Left lobe of liver (tissue), 2 donors: ENCODE measurements around the gene TIAL1. TPM values are rescaled to one million over a fixed set of nuclear protein-coding genes. Genes with fewer than 3 reads are reported as not detected.
"Not testable (repeated sequence)": the region's sequence is repeated elsewhere in the genome, so short reads cannot be mapped to it uniquely, and the experiment has no call there.

Experiments used
- ATAC-seq: fragments of 200-7000 bp; cut with Tn5 transposase; one replicate; pipeline ENCODE4 v1.9.1; 2020; ENCODE audit warnings: mild to moderate bottlenecking, moderate library complexity
- DNase-seq: peaks from one replicate; pipeline ENCODE4 v3.0.0-alpha.2; 2020; ENCODE audit warnings: low spot score
- total RNA-seq: library from RNA; stranded (reverse); gene quantifications from one replicate; pipeline ENCODE4 v1.2.1, GENCODE V29; 2021
- donor health status: DM: no; HTN: no; CAD: no; lungs with moderate emphysema.
- donor health status: DM: no; HTN: yes; CAD: no.

The TIAL1 gene
- total RNA-seq, 1 donor from 2014 or later = 39.3 TPM

DNA sequence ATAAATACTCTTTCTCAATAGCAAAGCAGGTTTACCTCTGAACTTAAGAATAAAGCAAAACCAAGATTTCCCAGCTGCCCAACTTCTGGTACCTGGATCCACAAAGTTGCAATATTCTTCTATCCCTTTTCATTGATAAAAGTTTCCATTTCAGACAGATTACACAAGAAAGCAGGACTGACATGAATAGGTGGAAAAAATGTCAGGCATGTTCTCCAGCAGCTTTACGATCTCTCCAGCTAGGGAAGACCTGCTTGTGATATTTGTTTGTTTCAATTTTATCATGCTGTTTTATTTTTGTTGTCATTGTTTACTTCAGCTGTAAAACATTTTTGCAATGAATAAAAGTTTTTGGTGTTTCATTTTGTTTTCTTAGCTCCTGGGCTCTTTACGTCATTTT lies 63.3 kb downstream of the TIAL1 start:
- ATAC-seq = no peak
- DNase-seq = no peak

DNA sequence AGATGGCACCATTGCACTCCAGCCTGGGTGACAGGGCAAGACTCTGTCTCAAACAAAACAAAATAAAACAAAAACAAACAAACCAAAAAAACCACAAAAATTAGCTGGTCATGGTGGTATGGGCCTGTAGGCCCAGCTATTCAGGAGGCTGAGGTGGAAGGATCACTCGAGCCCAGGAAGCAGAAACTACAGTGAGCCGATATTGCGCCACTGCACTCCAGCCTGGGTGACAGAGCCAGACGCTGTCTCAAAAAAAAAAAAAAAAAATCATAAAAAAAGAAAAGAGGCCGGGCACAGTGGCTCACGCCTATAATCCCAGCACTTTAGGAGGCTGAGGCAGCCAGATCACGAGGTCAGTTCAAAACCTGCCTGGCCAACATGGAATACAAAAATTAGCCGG lies 64.0 kb downstream of the TIAL1 start:
- not testable (repeated sequence) for DNase-seq, ATAC-seq

- ATAC-seq, DNase-seq: not testable (repeated sequence)
Measured at GRCh38 chr10:119532251-119532650, 64.5 kb downstream of the TIAL1 start.

- DNase-seq (no peak), ATAC-seq (no peak)
Measured at GRCh38 chr10:119531067-119531466, 65.7 kb downstream of the TIAL1 start.

GRCh38 chr10:119528663-119529237 lies 68.0 kb downstream of the TIAL1 start:
- not testable (repeated sequence) for DNase-seq, ATAC-seq

GRCh38 chr10:119526621-119527592 lies 69.9 kb downstream of the TIAL1 start:
- ATAC-seq (no peak), DNase-seq (no peak)

DNA sequence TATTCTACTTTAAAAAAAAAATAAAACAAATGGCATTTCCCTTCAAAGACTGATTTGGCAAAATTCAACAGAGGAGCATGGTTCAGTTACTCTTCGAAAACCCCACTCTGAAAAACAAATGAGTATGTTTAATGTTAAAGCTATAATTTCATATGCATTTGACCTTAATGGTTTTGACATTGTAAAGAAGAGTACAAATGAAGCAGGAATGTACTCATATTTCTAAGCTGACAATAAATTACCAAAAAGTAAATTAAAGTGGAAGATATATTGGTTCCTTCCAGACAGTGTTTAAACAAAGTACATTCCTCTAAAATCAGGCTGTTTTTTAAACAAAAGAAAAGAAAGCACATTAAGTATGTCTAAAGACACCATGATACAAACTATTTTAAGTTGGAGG lies 70.6 kb downstream of the TIAL1 start:
- ATAC-seq = no peak

GRCh38 chr10:119525116-119525515 lies 71.6 kb downstream of the TIAL1 start:
- DNase-seq (no peak), ATAC-seq (no peak)

More for the DNA sequence above, 70.6 kb downstream of the TIAL1 start:
- DNase-seq = no peak

GRCh38 chr10:119524720-119525070 lies 72.1 kb downstream of the TIAL1 start:
- DNase-seq (no peak), ATAC-seq (no peak)

- ATAC-seq = no peak
Measured at GRCh38 chr10:119523895-119524719, 72.7 kb downstream of the TIAL1 start.

More at GRCh38 chr10:119523895-119524719, 72.7 kb downstream of the TIAL1 start:
- DNase-seq = no peak

Other genes starting within 250 kb of the TIAL1 start
- gene RGS10, start 54.2 kb downstream of the TIAL1 start, total RNA-seq = 1.3 TPM
- gene BAG3, start 54.4 kb upstream of the TIAL1 start, total RNA-seq = 11.3 TPM
- 2.6 TPM for gene INPP5F, start 129.1 kb upstream of the TIAL1 start, total RNA-seq